SKM-1 treated with dmso at 0.1 percent for 144 hours (cell line): ENCODE data around the gene SYT12.
A peak's percentile ranks its signal among the peaks of the same experiment; 100 is the strongest.

Source experiments
- DNase-seq: peaks from one replicate; lab custom pipeline; 2025; ENCODE audit not compliant: unreplicated experiment; lab: John Stamatoyannopoulos, UW

SYT12 gene

GRCh38 chr11:67054836-67055523 is 32.0 kb downstream of the SYT12 start:
- no peak for DNase-seq

- DNase-seq: no peak
Measured at GRCh38 chr11:67055812-67056211, 32.9 kb downstream of the SYT12 start.

- no peak for DNase-seq
Measured at GRCh38 chr11:67056267-67057204, 33.6 kb downstream of the SYT12 start, which contains the start of gene RHOD. RHOD (plus strand) TSS chr11:67056847; CDS start chr11:67056903, 56 bp downstream.

GRCh38 chr11:67057205-67057672 is 34.3 kb downstream of the SYT12 start:
- no peak for DNase-seq

GRCh38 chr11:67058506-67058905 is 35.6 kb downstream of the SYT12 start:
- no peak for DNase-seq

GRCh38 chr11:67059671-67060070 is 36.7 kb downstream of the SYT12 start:
- DNase-seq: no peak

- DNase-seq: no peak
Measured at GRCh38 chr11:67060111-67060522, 37.2 kb downstream of the SYT12 start.

GRCh38 chr11:67062526-67063373 is 39.8 kb downstream of the SYT12 start:
- no peak for DNase-seq

- no peak for DNase-seq
Measured at GRCh38 chr11:67066333-67066709, 43.4 kb downstream of the SYT12 start.

- DNase-seq: peak; percentile 56
Measured at GRCh38 chr11:67071420-67072284, 48.7 kb downstream of the SYT12 start.

GRCh38 chr11:67072295-67072694 is 49.4 kb downstream of the SYT12 start:
- DNase-seq: no peak

- DNase-seq: no peak
Measured at GRCh38 chr11:67073908-67074307, 51.0 kb downstream of the SYT12 start.

GRCh38 chr11:67076202-67076601 is 53.3 kb downstream of the SYT12 start:
- no peak for DNase-seq

GRCh38 chr11:67079065-67079705 is 56.3 kb downstream of the SYT12 start:
- no peak for DNase-seq

GRCh38 chr11:67082071-67082791 is 59.3 kb downstream of the SYT12 start:
- no peak for DNase-seq

- no peak for DNase-seq
Measured at GRCh38 chr11:67083786-67084366, 60.9 kb downstream of the SYT12 start.

GRCh38 chr11:67085617-67086016 is 62.7 kb downstream of the SYT12 start:
- no peak for DNase-seq

GRCh38 chr11:67090717-67091116 is 67.8 kb downstream of the SYT12 start:
- no peak for DNase-seq

GRCh38 chr11:67095214-67095507 is 72.2 kb downstream of the SYT12 start:
- no peak for DNase-seq
